ENCODE measurements around the gene XCL1.

GRCh38 chr1:168598892-168599291, 22.5 kb downstream of the XCL1 start:
- TF ChIP-seq EZH2 (IDR thresholded peaks at IDR 0.05; ENCODE audit: low read depth, unreplicated experiment), result no peak
- no peak for TF ChIP-seq CTCF (conservative IDR thresholded peaks at IDR 0.05; ENCODE audit: low read depth in 2 of 2)
- TF ChIP-seq POLR2AphosphoS5 (IDR thresholded peaks at IDR 0.05; ENCODE audit: low read depth), result no peak
- no peak for TF ChIP-seq EZH2phosphoT487 (IDR thresholded peaks at IDR 0.05; ENCODE audit: unreplicated experiment)

Measured in GM23338 (cell line).